A673 (cell line): Measurements from ENCODE around the gene LONP2.

Source experiments
- CTCF ChIP-seq: fragments of 300-800, 200-600 bp; sonication (generic); conservative IDR thresholded peaks from 2 replicates; pipeline ENCODE4 v1.5.1; 2017; ENCODE audit warnings: low read depth, mild to moderate bottlenecking, antibody characterized with exemption, low read length, moderate library complexity, mixed read lengths
- EZH2 ChIP-seq: fragments of 200-600 bp; sonication (generic); IDR thresholded peaks from 2 replicates; pipeline ENCODE4 v1.6.1; 2017; ENCODE audit warnings: borderline replicate concordance, low read depth, mild to moderate bottlenecking, mixed read lengths, antibody characterized with exemption, low read length; ENCODE audit not compliant: poor library complexity, severe bottlenecking

GRCh38 chr16:48308535-48308934, 64.4 kb downstream of the LONP2 start:
- TF ChIP-seq CTCF, result no peak
- no peak for TF ChIP-seq EZH2
